ENCODE data around the gene OR4D9. TPM values are rescaled to one million over a fixed set of nuclear protein-coding genes. Genes with fewer than 3 reads are reported as not detected.
"Not testable (repeated sequence)": the region's sequence is repeated elsewhere in the genome, so short reads cannot be mapped to it uniquely, and the experiment has no call there.

Gene OR4D9
- under 1 TPM in 6 of 8 experiments, not detected in 2; 0.05 to 1.00 (median 0.29) TPM for total RNA-seq

GRCh38 chr11:59510941-59511589 lies at the start of gene OR4D9:
Gene OR4D9 (plus strand): TSS chr11:59511539. CDS start chr11:59514913, 3,374 bp downstream.
- in situ Hi-C loops (cut with MboI; ENCODE audit: low pct_unique_long_range_greater_than_20kb in 2 of 9, low sequenced_read_pairs in 9 of 9, unreplicated experiment in 9 of 9) = no loop called here
- 0 to 100% (median 39%) methylated on average over 1 to 2 of the region's 2 CpGs; no CpG with 5 or more reads in 3 of the 10 experiments for WGBS, 10 experiments

DNA sequence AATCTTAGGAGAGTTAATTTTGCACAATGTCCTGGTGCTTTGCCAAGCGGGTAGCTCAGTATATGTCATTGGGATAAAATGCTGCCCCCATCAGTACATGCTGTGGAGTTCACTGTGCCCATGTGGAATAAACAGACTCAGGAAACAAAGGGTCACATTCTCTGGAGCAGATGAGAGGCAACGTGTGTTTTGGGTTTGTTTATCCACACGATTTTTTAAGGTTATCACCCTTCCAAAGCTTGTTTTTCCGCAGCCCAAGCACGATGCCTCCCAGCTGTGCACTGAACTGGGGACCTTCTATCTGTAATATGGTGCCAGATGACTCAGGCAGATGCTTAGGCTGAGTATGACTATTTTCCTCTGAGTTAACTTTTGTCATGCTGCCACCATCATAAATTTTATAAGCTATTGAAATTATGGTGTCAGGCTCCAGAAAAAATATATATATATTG lies 48.1 kb upstream of the OR4D9 start:
- H3K4me1 ChIP-seq (replicated peaks in 1 of 2) = no peaks in the 10 kb centered on the region
- WGBS, 10 experiments = 0 to 100% (median 41%) methylated on average over 1 to 5 of the region's 5 CpGs; no CpG with 5 or more reads in 2 of the 10 experiments
- in situ Hi-C loops (cut with MboI; ENCODE audit: low pct_unique_long_range_greater_than_20kb in 2 of 9, low sequenced_read_pairs in 9 of 9, unreplicated experiment in 9 of 9) = no loop called here
- H3K27ac ChIP-seq = no peak overlapping the region
- H3K4me3 ChIP-seq = no peak overlapping the region
- no peak for ATAC-seq (replicated peaks in 6 of 8)

More at GRCh38 chr11:59510941-59511589, at the start of gene OR4D9:
- ATAC-seq (replicated peaks in 6 of 8) = peak in 3 of 8 experiments; percentile 24 to 67 (median 33)
- no peak within 1 kb of the TSS for H3K4me3 ChIP-seq
- no peak within 1 kb of the TSS for H3K27ac ChIP-seq
- H3K4me1 ChIP-seq (replicated peaks in 1 of 2) = no peaks in the 10 kb centered on the region

DNA sequence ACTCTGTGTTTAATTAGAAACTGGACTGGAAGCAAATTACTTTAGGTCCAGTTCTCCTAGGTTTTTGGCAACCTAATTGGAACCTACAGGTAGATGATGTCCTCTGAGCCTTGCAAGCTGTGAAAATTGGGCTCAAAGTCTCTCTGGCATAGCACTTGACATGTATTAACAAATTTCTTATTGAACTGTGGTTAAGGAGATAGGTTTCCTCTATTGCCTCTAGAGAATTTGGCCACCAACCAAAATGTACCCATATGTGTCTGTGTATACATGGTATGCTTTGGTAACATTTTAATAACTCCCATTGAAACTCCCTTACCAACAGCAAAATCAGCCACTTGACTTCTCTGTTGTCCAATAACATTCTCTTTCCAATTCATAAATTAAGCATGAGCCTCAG lies 38.3 kb upstream of the OR4D9 start, which contains the start of gene OR4D10:
Gene OR4D10, plus strand, starts transcription at position 301 of the 400 bp plus-strand sequence. CDS start 4,115 bp downstream, outside the sequence.
- in situ Hi-C loops (cut with MboI; ENCODE audit: low pct_unique_long_range_greater_than_20kb in 2 of 9, low sequenced_read_pairs in 9 of 9, unreplicated experiment in 9 of 9) = no loop called here
- Histone ChIP-seq H3K4me1 (replicated peaks in 1 of 2) (peaks cover 0 to 2% of the 10 kb centered on the region in 2 donors), H3K27ac (no peak within 1 kb of the TSS), H3K4me3 (no peak within 1 kb of the TSS)
- ATAC-seq (replicated peaks in 6 of 8) = no peak

DNA sequence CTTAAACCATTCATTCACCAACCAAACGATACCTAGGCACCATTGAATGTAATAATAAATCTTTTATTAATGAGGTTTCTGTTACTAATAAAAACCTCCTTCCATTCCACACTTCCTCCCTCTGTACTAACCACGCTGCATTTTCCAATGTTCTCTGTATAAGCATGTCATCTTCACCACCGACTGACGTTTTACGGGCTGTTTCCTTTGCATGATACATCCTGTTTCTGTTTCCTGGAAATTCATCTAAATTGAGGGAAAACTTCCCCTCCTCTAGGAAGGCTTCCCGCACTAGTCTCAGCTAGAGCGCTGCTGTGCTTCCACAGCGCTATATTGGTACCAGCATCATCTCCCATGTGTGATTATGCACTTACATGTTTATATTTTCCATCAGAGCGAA lies 36.2 kb upstream of the OR4D9 start:
- Histone ChIP-seq H3K4me3 (no peak overlapping the region), H3K27ac (no peak overlapping the region), H3K4me1 (replicated peaks in 1 of 2) (peaks cover 0 to 6% of the 10 kb centered on the region in 2 donors)
- WGBS, 10 experiments = 0 to 95% (median 74%) methylated on average over 1 to 9 of the region's 9 CpGs; no CpG with 5 or more reads in 1 of the 10 experiments
- in situ Hi-C loops (cut with MboI; ENCODE audit: low pct_unique_long_range_greater_than_20kb in 2 of 9, low sequenced_read_pairs in 9 of 9, unreplicated experiment in 9 of 9) = no loop called here
- ATAC-seq (replicated peaks in 6 of 8) = no peak

DNA sequence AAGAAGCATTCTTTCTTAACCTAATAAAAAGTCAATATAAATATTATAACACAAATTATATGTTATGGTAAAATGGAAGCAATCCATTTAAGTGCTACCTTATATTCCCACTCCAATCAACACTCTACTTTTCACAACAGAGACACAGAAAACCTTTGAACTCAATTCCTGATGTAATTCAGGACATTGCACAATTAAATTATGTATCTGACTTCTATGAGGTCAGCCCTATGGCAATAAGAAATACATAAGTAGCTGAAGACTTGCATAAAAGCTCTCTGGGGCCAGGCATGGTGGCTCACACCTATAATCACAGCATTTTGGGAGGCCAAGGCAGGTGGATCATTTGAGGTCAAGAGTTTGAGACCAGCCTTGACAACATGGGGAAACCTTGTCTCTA lies 31.4 kb upstream of the OR4D9 start:
- Histone ChIP-seq H3K4me1 (replicated peaks in 1 of 2) (peaks cover 0 to 7% of the 10 kb centered on the region in 2 donors), H3K4me3 (no peak overlapping the region), H3K27ac (no peak overlapping the region)
- ATAC-seq (replicated peaks in 6 of 8) = no peak
- in situ Hi-C loops (cut with MboI; ENCODE audit: low pct_unique_long_range_greater_than_20kb in 2 of 9, low sequenced_read_pairs in 9 of 9, unreplicated experiment in 9 of 9) = no loop called here

GRCh38 chr11:59480359-59480758 lies 31.0 kb upstream of the OR4D9 start:
- H3K4me1 ChIP-seq (replicated peaks in 1 of 2) = peaks cover 0 to 7% of the 10 kb centered on the region in 2 donors
- no peak overlapping the region for H3K4me3 ChIP-seq
- ATAC-seq (replicated peaks in 6 of 8) = peak in 4 of 8 experiments; percentile 41 to 85 (median 58)
- 15 to 100% (median 63%) methylated on average over 1 to 3 of the region's 3 CpGs for WGBS, 10 experiments
- H3K27ac ChIP-seq = no peak overlapping the region
- in situ Hi-C loops (cut with MboI; ENCODE audit: low pct_unique_long_range_greater_than_20kb in 2 of 9, low sequenced_read_pairs in 9 of 9, unreplicated experiment in 9 of 9) = no loop called here

- no peaks in the 10 kb centered on the region for H3K4me1 ChIP-seq (replicated peaks in 1 of 2)
- H3K4me3 ChIP-seq = no peak overlapping the region
- no peak for ATAC-seq (replicated peaks in 6 of 8)
- in situ Hi-C loops (cut with MboI; ENCODE audit: low pct_unique_long_range_greater_than_20kb in 2 of 9, low sequenced_read_pairs in 9 of 9, unreplicated experiment in 9 of 9) = no loop called here
- H3K27ac ChIP-seq = no peak overlapping the region
- WGBS, 10 experiments = 0 to 100% (median 40%) methylated on average over 1 of the region's 1 CpG; no CpG with 5 or more reads in 1 of the 10 experiments
Observed at GRCh38 chr11:59501931-59502330, 9.4 kb upstream of the OR4D9 start.

DNA sequence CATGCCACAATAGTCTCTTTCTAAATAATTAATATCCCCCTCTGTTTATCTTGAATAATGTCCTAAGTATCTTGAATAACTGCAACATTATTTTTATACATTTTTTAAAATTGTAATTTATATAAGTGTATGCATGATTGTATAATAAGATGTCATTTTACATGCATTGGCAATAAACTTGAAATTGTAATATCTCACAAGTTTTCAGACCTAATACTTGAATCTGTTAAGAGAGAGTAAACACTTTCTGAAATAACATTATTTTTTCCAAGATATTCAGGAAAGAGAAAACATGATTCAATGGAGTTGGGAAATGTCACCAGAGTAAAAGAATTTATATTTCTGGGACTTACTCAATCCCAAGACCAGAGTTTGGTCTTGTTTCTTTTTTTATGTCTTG lies 8.1 kb upstream of the OR4D9 start, which contains the start of gene OR4D11:
Gene OR4D11, plus strand, starts transcription at position 301 of the 400 bp plus-strand sequence. Its CDS starts 0 bp downstream, at position 301.
- in situ Hi-C loops (cut with MboI; ENCODE audit: low pct_unique_long_range_greater_than_20kb in 2 of 9, low sequenced_read_pairs in 9 of 9, unreplicated experiment in 9 of 9) = no loop called here
- no peak for ATAC-seq (replicated peaks in 6 of 8)
- no peaks in the 10 kb centered on the region for H3K4me1 ChIP-seq (replicated peaks in 1 of 2)
- no peak within 1 kb of the TSS for H3K4me3 ChIP-seq
- no peak within 1 kb of the TSS for H3K27ac ChIP-seq

DNA sequence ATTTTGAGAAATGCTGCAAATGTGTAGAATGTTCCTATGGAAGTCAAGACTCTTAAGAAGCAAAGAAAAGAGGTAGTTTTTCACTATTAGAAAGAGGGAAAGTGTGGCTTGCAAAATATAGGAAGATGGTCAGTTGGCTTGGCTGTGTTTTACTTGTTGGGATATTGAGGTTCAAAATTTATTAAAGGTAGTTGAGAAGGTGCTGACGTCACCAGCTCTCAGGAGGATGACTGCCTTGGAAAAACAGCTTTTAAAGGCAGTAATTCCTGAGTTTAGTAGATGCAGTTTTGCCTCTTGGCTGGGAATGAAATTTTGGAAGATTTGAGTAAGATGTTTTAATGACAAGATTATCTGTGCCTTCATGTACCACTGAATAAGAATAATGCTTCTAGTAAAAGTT lies 336 bp downstream of the OR4D9 start:
- in situ Hi-C loops (cut with MboI; ENCODE audit: low pct_unique_long_range_greater_than_20kb in 2 of 9, low sequenced_read_pairs in 9 of 9, unreplicated experiment in 9 of 9) = no loop called here
- H3K4me1 ChIP-seq (replicated peaks in 1 of 2) = no peaks in the 10 kb centered on the region
- no peak overlapping the region for H3K27ac ChIP-seq
- WGBS, 10 experiments = 0 to 100% (median 80%) methylated on average over 1 of the region's 1 CpG; no CpG with 5 or more reads in 1 of the 10 experiments
- no peak overlapping the region for H3K4me3 ChIP-seq
- no peak for ATAC-seq (replicated peaks in 6 of 8)

DNA sequence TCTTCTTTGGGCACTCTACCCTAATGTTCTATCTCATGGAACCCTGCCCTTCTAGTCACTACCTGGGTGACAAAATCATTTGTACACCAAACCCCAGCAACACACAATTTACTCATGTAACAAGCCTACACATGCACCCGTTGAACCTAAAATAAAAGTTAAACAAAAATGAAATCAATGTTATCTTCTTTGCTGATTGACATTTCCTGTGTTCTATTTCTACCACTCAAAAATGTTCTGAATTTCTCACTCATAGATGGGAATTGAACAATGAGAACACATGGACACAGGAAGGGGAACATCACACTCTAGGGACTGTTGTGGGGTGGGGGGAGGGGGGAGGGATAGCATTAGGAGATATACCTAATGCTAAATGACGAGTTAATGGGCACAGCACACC lies 8.8 kb downstream of the OR4D9 start:
- H3K4me1 ChIP-seq (replicated peaks in 1 of 2); ATAC-seq (replicated peaks in 6 of 8); H3K4me3 ChIP-seq; H3K27ac ChIP-seq; in situ Hi-C loops (cut with MboI; ENCODE audit: low pct_unique_long_range_greater_than_20kb in 2 of 9, low sequenced_read_pairs in 9 of 9, unreplicated experiment in 9 of 9): not testable (repeated sequence)
- WGBS, 10 experiments = 0 to 100% (median 71%) methylated on average over 1 of the region's 2 CpGs; no CpG with 5 or more reads in 4 of the 10 experiments

DNA sequence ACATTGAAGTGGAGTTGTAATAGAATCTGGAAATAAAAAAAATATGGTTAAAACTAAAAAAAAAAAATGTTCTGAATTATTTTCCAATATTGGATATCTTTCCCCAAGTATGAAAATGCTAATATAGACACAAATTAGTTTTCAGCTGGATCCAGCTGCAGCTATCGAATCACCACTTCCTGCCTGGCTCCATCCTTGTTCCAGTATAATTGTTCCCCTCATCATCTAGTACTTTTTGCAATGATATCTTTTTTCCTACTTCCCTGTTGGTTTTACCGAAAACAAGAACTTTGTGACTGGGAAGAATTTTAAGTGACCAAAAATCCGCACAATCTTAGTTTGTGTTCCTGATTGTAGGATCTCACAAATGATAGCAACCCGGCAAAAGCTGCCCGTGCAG lies 9.4 kb downstream of the OR4D9 start:
- Histone ChIP-seq H3K4me1 (replicated peaks in 1 of 2) (no peaks in the 10 kb centered on the region), H3K4me3 (no peak overlapping the region), H3K27ac (no peak overlapping the region)
- in situ Hi-C loops (cut with MboI; ENCODE audit: low pct_unique_long_range_greater_than_20kb in 2 of 9, low sequenced_read_pairs in 9 of 9, unreplicated experiment in 9 of 9) = no loop called here
- no peak for ATAC-seq (replicated peaks in 6 of 8)
- WGBS, 10 experiments = 48 to 100% (median 97%) methylated on average over 1 to 5 of the region's 5 CpGs; no CpG with 5 or more reads in 1 of the 10 experiments

GRCh38 chr11:59523541-59523940 lies 12.2 kb downstream of the OR4D9 start:
- H3K4me1 ChIP-seq (replicated peaks in 1 of 2) = peaks cover 3 to 9% of the 10 kb centered on the region in 2 donors
- H3K4me3 ChIP-seq = no peak overlapping the region
- in situ Hi-C loops (cut with MboI; ENCODE audit: low pct_unique_long_range_greater_than_20kb in 2 of 9, low sequenced_read_pairs in 9 of 9, unreplicated experiment in 9 of 9) = no loop called here
- no peak overlapping the region for H3K27ac ChIP-seq
- WGBS, 10 experiments = 0 to 20% methylated on average over 1 of the region's 1 CpG; no CpG with 5 or more reads in 8 of the 10 experiments
- ATAC-seq (replicated peaks in 6 of 8) = peak in 1 of 8 experiments; percentile 73

- no peak overlapping the region for H3K27ac ChIP-seq
- 0 to 29% (median 5%) methylated on average over 2 to 7 of the region's 7 CpGs; no CpG with 5 or more reads in 2 of the 10 experiments for WGBS, 10 experiments
- in situ Hi-C loops (cut with MboI; ENCODE audit: low pct_unique_long_range_greater_than_20kb in 2 of 9, low sequenced_read_pairs in 9 of 9, unreplicated experiment in 9 of 9) = loop anchor here in 2 of 9 experiments (25.0 kb wide), 1 partner anchor 284 kb away; the partner anchor contains the start of gene MRPL16 (in 2 of the 2)
Observed at GRCh38 chr11:59528711-59529110, 17.4 kb downstream of the OR4D9 start.

More at GRCh38 chr11:59528711-59529110, 17.4 kb downstream of the OR4D9 start:
- no peak overlapping the region for H3K4me3 ChIP-seq
- ATAC-seq (replicated peaks in 6 of 8) = peak in 5 of 8 experiments; percentile 27 to 82 (median 71)
- peaks cover 10 to 18% of the 10 kb centered on the region in 2 donors for H3K4me1 ChIP-seq (replicated peaks in 1 of 2)
